Measurements from ENCODE around the gene CAGE1.

Gene CAGE1

GRCh38 chr6:7296602-7297001 lies 92.9 kb downstream of the CAGE1 start:
- POLR2A ChIA-PET: no interaction called here
- CTCF ChIA-PET: interaction anchor here (1.4 to 2.2 kb wide), 2 partner anchors 10 to 29 kb away, joined by 3 to 6 read pairs; no protein-coding TSS in a partner anchor
- DNase-seq (ENCODE audit: extremely low spot score): no peak
- no peak for TF ChIP-seq CTCF (IDR thresholded peaks at IDR 0.05; ENCODE audit: control extremely low read depth, extremely low read depth, low read depth, missing control alignments)

- ChIA-PET POLR2A (no interaction called here), CTCF (interaction anchor here (1.4 to 2.2 kb wide), 2 partner anchors 10 to 29 kb away, joined by 3 to 6 read pairs; no protein-coding TSS in a partner anchor)
- no peak for TF ChIP-seq CTCF (IDR thresholded peaks at IDR 0.05; ENCODE audit: control extremely low read depth, extremely low read depth, low read depth, missing control alignments)
- no peak for DNase-seq (ENCODE audit: extremely low spot score)
Measured at GRCh38 chr6:7295916-7296315, 93.6 kb downstream of the CAGE1 start.

- CTCF ChIA-PET: interaction anchor here (1.2 to 10.7 kb wide), 5 partner anchors 9 to 17 kb away, joined by 4 to 73 read pairs (median 7); no protein-coding TSS in a partner anchor
- no peak for DNase-seq (ENCODE audit: extremely low spot score)
- POLR2A ChIA-PET: interaction anchor here (1.3 kb wide), 1 partner anchor 25 kb away, joined by 3 read pairs; no protein-coding TSS in a partner anchor
- TF ChIP-seq CTCF (IDR thresholded peaks at IDR 0.05; ENCODE audit: control extremely low read depth, extremely low read depth, low read depth, missing control alignments): no peak
Measured at GRCh38 chr6:7292596-7293255, 96.8 kb downstream of the CAGE1 start.

- TF ChIP-seq CTCF (IDR thresholded peaks at IDR 0.05; ENCODE audit: control extremely low read depth, extremely low read depth, low read depth, missing control alignments): no peak
- ChIA-PET CTCF (interaction anchor here (1.1 to 10.7 kb wide), 2 partner anchors 9 to 14 kb away, joined by 5 to 73 read pairs; no protein-coding TSS in a partner anchor), POLR2A (no interaction called here)
- DNase-seq (ENCODE audit: extremely low spot score): no peak
Measured at GRCh38 chr6:7290079-7290478, 99.5 kb downstream of the CAGE1 start.

DNA sequence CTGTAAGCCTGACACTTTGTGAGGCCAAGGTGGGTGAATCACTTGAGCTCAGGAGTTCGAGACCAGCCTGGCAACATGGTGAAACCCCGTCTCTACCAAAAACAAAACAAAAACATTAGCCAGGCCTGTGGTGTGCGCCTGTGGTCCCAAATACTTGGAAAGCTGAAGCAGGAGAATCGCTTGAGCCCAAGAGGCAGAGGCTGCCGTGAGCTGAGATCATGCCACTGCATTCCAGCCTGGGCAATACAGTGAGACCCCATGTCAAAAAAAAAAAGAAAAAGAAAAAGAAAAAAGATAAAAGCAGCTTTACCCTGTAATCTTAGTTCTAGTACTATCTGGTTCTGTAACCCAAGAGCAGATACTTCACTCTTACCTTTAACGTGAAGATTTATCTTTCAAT lies 104.1 kb downstream of the CAGE1 start:
- ChIA-PET POLR2A (no interaction called here), CTCF (interaction anchor here (1.1 to 10.7 kb wide), 5 partner anchors 9 to 42 kb away, joined by 3 to 73 read pairs (median 6); no protein-coding TSS in a partner anchor)
- no peak for DNase-seq (ENCODE audit: extremely low spot score)
- no peak for TF ChIP-seq CTCF (IDR thresholded peaks at IDR 0.05; ENCODE audit: control extremely low read depth, extremely low read depth, low read depth, missing control alignments)

DNA sequence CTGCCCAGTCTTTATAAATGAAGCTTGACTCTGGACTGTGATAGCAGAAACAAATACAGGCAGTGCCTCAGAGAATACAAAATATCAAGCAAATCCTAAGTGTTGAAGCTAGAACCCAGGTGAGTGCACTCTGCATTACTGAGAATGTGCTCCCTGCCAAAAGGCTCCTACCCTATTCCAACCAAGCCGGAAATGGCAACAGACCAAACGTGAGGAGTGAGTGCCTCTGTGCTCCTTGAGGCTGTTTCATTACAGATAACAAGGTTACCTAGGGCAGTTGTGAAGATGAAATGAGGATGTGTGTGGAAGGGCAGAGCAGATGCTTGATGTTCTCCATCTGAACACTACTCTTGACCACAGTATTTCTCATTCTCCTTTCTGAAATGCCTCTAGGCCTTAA lies 105.9 kb downstream of the CAGE1 start:
- ChIA-PET POLR2A (no interaction called here), CTCF (interaction anchor here (1.3 to 10.7 kb wide), 2 partner anchors 8 to 9 kb away, joined by 7 to 73 read pairs; no protein-coding TSS in a partner anchor)
- DNase-seq (ENCODE audit: extremely low spot score): no peak
- TF ChIP-seq CTCF (IDR thresholded peaks at IDR 0.05; ENCODE audit: control extremely low read depth, extremely low read depth, low read depth, missing control alignments): no peak
